ENCODE results near the gene ANKRD13A.

GRCh38 chr12:109994401-109995175 is 4.6 kb upstream of the ANKRD13A start:
- no peak for TF ChIP-seq POLR2A (IDR thresholded peaks at IDR 0.05)
- TF ChIP-seq, protein P1, sequence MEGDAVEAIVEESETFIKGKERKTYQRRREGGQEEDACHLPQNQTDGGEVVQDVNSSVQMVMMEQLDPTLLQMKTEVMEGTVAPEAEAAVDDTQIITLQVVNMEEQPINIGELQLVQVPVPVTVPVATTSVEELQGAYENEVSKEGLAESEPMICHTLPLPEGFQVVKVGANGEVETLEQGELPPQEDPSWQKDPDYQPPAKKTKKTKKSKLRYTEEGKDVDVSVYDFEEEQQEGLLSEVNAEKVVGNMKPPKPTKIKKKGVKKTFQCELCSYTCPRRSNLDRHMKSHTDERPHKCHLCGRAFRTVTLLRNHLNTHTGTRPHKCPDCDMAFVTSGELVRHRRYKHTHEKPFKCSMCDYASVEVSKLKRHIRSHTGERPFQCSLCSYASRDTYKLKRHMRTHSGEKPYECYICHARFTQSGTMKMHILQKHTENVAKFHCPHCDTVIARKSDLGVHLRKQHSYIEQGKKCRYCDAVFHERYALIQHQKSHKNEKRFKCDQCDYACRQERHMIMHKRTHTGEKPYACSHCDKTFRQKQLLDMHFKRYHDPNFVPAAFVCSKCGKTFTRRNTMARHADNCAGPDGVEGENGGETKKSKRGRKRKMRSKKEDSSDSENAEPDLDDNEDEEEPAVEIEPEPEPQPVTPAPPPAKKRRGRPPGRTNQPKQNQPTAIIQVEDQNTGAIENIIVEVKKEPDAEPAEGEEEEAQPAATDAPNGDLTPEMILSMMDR (IDR thresholded peaks at IDR 0.05) = no peak

Data from vagina (tissue), 2 donors.